Esophagus (tissue), 2 donors: ENCODE results near the gene CYB561D1. TPM values are rescaled to one million over a fixed set of nuclear protein-coding genes. Genes with fewer than 3 reads are reported as not detected.

Experiments used
- H3K27ac ChIP-seq, 2 donors: one replicate each; pipeline ENCODE4 v1.5.1; 2013; ENCODE audit warnings: low read depth in 2 of 2, mild to moderate bottlenecking in 2 of 2, inconsistent platforms in 1 of 2, low read length in 1 of 2, moderate library complexity in 1 of 2
- H3K27me3 ChIP-seq, 2 donors: one replicate each; pipeline ENCODE4 v1.6.1; 2013; ENCODE audit warnings: low read length in 2 of 2, control low read depth in 1 of 2, mild to moderate bottlenecking in 1 of 2; ENCODE audit not compliant: insufficient read depth in 2 of 2, control insufficient read depth in 1 of 2
- H3K36me3 ChIP-seq, 2 donors: one replicate each; pipeline ENCODE4 v1.6.1; 2013; ENCODE audit warnings: low read length in 1 of 2; ENCODE audit not compliant: control insufficient read depth in 2 of 2, insufficient read depth in 2 of 2
- H3K4me1 ChIP-seq, 2 donors: one replicate each; pipeline ENCODE4 v1.6.1; 2013; ENCODE audit warnings: low read length in 1 of 2; ENCODE audit not compliant: control insufficient read depth in 2 of 2, insufficient read depth in 2 of 2
- H3K4me3 ChIP-seq, 2 donors: one replicate each; pipeline ENCODE4 v1.5.1; 2013; ENCODE audit warnings: low read length in 2 of 2, mild to moderate bottlenecking in 2 of 2, low read depth in 1 of 2, moderate library complexity in 1 of 2
- H3K9me3 ChIP-seq, 2 donors: one replicate each; pipeline ENCODE4 v1.6.1; 2013; ENCODE audit warnings: mild to moderate bottlenecking in 2 of 2, low read depth in 1 of 2, low read length in 1 of 2, moderate library complexity in 1 of 2; ENCODE audit not compliant: control insufficient read depth in 2 of 2, insufficient read depth in 1 of 2
- WGBS, 2 donors: extraction: QIAGEN DNeasy Blood & Tissue Kit; methylation state at CpG; one replicate each; pipeline ENCODE4 v1.1.7; 2013; 5-methylcytosine and 5-hydroxymethylcytosine counted together
- polyA plus RNA-seq, 2 donors: library from polyadenylated mRNA; stranded (reverse); fragments of 200-250 nt; gene quantifications; one replicate each; pipeline ENCODE4 v1.2.3, GENCODE V29; 2013
- donor health status: healthy with polysubstance abuse.
- donor health status: Bipolar disorder and iron deficiency.

CYB561D1 gene
- polyA plus RNA-seq, 2 donors, result 3.7 to 4.8 TPM

DNA sequence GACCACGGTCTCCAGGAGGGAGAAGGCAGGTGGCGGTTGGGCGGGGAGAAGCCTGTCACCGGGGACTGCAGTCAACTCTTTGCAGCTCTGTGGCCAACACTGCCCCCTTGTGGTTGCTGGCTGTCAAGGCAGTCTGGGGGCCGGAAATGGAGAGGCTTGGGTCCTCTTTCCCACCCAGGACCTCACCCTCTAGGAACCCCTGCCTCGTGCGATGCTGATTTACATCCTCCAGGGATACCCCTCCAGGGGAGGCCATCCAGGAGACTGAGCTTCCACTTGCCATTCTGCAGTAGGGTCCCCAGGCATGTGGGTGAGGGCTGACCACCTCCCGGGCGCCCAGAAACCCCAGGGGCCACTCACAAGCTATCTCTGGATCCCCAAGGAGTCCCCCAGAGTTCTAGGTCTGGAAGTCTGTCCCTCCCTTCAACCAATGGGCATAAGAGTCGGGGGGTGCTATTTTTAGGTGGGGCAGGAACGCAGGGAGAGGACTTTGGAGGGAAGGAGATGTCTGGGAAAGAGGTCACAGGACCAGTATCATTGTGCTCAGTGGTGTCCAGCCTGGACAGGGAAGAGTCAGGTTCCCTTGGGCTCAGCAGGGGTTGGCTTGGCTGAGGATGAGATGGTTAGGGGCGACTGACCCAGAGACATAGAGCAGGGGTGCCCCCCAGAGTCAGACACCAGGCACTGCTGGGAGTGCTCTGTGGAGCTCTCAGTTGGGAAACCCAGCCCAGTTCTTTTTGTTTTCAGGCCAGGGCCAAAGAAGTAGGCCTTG, 38.7 kb downstream of the CYB561D1 start:
- Histone ChIP-seq H3K4me1 (peaks cover 0 to 5% of the 10 kb centered on the region in 2 donors), H3K4me3 (no peak overlapping the region), H3K36me3 (no peaks in the 10 kb centered on the region), H3K27me3 (no peaks in the 10 kb centered on the region), H3K9me3 (no peaks in the 10 kb centered on the region), H3K27ac (peak overlapping the region in 1 of 2 donors; percentile 14)
- 13 to 21% methylated on average over 12 of the region's 12 CpGs for WGBS, 2 donors

DNA sequence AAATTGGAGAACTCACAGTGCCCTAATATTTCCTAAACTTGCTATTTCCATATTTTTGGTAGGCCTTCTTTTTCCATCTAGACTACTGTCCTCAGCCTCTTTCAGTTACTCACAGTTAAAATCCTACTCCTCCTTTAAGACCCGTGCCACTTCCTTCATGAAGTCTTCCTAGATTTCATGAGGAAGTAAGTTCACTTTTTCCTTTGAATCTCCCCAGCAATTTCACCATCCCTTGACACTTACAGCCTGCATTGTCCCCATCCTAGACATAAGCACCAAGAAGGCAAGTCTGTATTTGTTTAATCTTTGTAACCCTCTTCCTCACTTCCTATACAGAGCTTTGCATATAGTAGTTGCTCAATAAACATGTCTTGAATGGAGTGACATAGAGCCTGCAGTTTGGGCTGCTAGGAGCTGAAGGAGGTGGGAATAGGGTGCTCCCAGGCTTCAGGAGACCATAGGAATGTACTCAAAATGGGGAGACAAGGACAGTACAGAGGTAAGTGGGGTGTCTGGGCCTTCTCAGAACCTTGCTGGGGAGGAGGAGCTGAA, 40.5 kb downstream of the CYB561D1 start:
- Histone ChIP-seq H3K4me1 (peaks cover 0 to 5% of the 10 kb centered on the region in 2 donors), H3K9me3 (no peaks in the 10 kb centered on the region), H3K36me3 (no peaks in the 10 kb centered on the region), H3K27ac (no peak overlapping the region), H3K27me3 (no peaks in the 10 kb centered on the region), H3K4me3 (no peak overlapping the region)
- WGBS, 2 donors, result 75 to 87% methylated on average over 1 of the region's 1 CpG

DNA sequence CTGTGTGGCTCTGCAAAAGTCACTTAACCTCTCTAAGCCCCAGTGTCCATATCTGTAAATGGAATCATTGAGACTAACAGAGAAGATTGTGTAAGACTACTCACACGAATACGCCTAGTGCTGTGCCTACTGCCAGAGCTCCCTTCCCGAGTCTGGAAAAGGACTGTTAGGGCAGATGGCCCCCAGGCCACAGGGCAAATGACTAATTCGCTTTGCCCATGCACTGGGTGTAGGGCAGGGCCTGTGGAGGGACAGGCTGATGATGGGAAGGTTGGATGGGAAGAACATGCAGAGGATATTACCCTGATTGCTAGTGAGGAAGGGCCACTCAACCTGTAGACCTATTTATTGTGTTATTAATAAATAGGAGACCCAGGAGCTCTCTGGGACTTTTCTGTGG, 41.6 kb downstream of the CYB561D1 start:
- Histone ChIP-seq H3K27ac (no peak overlapping the region), H3K4me3 (no peak overlapping the region), H3K27me3 (no peaks in the 10 kb centered on the region), H3K36me3 (no peaks in the 10 kb centered on the region), H3K4me1 (peaks cover 0 to 5% of the 10 kb centered on the region in 2 donors), H3K9me3 (no peaks in the 10 kb centered on the region)
- WGBS, 2 donors, result 60 to 65% methylated on average over 4 of the region's 4 CpGs

DNA sequence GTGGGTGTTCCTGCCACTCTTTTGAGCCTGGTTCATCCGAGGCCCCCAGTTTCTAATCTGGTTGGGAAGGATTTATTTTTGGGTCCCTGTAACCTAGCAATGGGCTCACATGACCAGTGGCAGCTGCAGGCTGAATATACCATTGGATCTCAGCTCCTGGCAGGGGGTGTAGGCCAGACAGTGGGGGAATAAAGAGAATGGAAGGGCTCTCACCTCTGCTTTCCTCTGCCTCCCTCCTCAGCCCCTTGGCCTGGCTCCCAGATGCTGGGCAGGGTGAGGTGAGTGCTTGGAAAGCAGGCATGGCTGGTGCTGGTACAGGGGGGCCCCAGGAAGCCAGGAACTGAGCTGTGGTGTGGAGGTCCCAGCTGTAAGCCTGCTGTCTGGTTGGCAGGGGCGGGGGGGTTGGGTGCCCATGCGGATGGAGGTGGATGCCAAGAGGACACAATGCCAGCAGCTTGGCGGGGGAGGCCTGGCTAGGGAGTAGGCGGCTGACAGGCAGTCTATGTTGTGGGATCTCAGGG, 42.1 kb downstream of the CYB561D1 start:
- 61 to 68% methylated on average over 5 of the region's 5 CpGs for WGBS, 2 donors
- no peaks in the 10 kb centered on the region for H3K9me3 ChIP-seq

DNA sequence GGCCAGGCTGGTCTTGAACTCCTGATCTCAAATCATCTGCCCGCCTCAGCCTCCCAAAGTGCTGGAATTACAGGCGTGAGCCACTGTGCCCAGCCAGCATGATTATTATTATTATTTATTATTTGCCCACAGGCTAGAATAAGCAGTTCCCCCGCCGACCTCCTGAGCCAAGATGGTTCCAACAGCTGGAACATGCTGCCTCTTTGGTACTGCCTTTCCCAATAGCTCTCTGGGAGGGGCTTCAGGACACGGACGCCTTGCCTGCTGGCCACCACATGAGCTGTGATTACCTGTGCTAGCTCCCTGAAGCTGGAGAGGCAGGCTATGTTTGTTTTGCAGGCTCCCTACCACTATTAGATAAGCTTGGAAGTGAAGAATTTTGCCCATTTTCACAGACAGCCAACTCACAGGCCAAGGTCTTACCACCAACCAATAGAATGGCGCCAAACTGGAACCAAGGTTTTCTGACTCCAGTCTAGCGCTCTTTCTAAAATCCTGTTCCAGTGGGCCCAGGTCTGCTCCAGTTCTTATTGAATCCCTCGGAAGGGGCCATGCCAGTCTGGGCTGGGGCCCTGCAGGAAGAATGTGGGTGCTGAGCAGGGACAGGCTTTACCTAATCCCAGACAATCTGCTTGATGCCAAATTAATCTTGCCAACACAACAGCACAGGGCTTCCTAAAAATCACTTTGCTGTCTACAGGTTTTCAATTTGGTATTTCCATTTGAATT, 43.7 kb downstream of the CYB561D1 start:
- H3K27me3 ChIP-seq, result no peaks in the 10 kb centered on the region
- H3K27ac ChIP-seq, result no peak overlapping the region
- WGBS, 2 donors, result 83 to 87% methylated on average over 9 of the region's 9 CpGs
- H3K4me1 ChIP-seq, result peaks cover 0 to 2% of the 10 kb centered on the region in 2 donors
- H3K4me3 ChIP-seq, result no peak overlapping the region
- no peaks in the 10 kb centered on the region for H3K9me3 ChIP-seq
- no peaks in the 10 kb centered on the region for H3K36me3 ChIP-seq

More for the DNA sequence above, 42.1 kb downstream of the CYB561D1 start:
- Histone ChIP-seq H3K27me3 (no peaks in the 10 kb centered on the region), H3K4me1 (peaks cover 0 to 5% of the 10 kb centered on the region in 2 donors), H3K27ac (no peak overlapping the region), H3K36me3 (no peaks in the 10 kb centered on the region), H3K4me3 (no peak overlapping the region)

DNA sequence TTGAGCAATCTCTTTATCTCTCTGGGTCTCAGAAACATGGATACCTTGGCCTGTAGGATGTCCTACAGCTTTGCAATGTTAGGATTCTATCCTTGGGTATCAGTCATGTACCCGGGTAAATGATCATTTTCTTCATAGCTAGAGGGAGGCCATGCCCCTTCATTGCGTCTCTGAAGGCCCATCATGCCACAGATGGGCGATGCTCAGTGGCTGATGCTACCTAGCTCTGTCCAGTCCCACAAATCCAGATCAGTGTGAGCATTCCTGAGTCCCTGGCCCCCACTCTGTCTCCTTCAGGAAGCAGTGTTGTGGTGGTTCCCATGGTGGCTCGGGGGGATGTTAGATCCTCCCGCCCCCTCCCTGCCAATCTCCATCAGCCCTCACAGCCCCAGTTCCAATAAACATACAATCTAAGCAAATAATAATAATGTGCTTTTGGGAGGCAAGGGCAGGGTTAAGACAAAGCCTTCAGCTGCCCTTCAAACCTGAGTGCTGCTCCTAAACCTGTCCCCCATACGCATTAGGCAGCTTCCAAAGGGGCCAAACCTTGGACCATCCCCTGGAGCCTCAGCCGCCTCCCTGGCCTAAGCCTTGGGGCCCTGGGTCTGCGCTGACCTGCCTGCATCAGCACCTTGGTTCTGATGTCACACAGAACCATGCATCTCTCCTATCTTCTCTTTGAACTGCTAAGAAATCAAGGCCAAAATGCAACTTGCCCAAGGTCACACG, 45.1 kb downstream of the CYB561D1 start:
- no peaks in the 10 kb centered on the region for H3K27me3 ChIP-seq
- no peak overlapping the region for H3K4me3 ChIP-seq
- WGBS, 2 donors, result 92 to 93% methylated on average over 9 of the region's 9 CpGs
- H3K9me3 ChIP-seq, result no peaks in the 10 kb centered on the region
- H3K27ac ChIP-seq, result no peak overlapping the region
- H3K4me1 ChIP-seq, result no peaks in the 10 kb centered on the region
- no peaks in the 10 kb centered on the region for H3K36me3 ChIP-seq

DNA sequence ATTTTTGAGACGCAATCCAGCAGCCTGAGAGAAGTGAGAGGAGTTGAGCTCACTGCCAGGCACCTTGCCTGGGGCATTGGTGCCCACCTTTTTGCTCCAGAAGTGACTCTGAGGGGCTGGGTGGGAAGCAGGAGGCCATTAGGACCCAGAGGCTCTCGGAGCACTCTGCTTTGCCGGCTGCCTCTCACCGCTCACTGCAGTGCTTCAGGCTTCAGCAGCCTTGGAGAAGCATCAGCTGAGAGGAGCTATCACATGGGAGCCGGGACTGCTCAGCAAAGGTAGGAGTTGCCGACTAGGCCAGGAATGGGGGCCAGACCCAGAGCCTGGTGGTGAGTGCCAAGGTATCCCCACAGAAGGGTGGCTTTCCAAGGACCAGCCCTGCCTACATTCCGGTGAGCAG, 45.8 kb downstream of the CYB561D1 start, which contains the start of gene GPR61:
TSS of gene GPR61 (plus strand) at position 197 of the 400 bp plus-strand sequence. CDS start 3,151 bp downstream, outside the sequence.
- H3K27ac ChIP-seq, result no peak within 1 kb of the TSS
- H3K36me3 ChIP-seq, result no peaks in the 10 kb centered on the region
- 56 to 67% methylated on average over 7 of the region's 7 CpGs for WGBS, 2 donors
- H3K4me3 ChIP-seq, result no peak within 1 kb of the TSS
- no peaks in the 10 kb centered on the region for H3K9me3 ChIP-seq
- H3K27me3 ChIP-seq, result no peaks in the 10 kb centered on the region
- no peaks in the 10 kb centered on the region for H3K4me1 ChIP-seq

DNA sequence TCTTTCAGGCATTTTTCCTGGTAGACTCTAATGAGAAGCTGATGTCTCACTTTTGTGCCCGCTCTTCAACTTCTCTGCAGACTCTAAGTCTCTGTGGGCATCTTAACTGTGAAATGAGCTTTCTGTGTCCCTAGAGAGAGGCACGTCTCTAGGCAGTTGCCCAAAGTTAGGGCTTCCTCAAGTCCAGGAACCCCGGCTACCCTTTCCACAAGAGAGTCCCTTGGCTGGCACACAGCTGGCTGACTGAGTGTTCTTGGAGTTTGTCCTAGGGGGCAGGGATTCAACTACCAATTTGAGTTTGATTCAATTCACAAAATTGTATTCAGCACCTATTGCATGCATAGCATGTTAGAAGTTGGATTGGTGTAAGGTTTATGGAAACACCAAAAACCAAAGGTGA, 47.2 kb downstream of the CYB561D1 start:
- Histone ChIP-seq H3K4me1 (no peaks in the 10 kb centered on the region), H3K27me3 (no peaks in the 10 kb centered on the region), H3K4me3 (no peak overlapping the region), H3K36me3 (no peaks in the 10 kb centered on the region), H3K27ac (no peak overlapping the region), H3K9me3 (no peaks in the 10 kb centered on the region)
- WGBS, 2 donors, result 79 to 80% methylated on average over 3 of the region's 3 CpGs

DNA sequence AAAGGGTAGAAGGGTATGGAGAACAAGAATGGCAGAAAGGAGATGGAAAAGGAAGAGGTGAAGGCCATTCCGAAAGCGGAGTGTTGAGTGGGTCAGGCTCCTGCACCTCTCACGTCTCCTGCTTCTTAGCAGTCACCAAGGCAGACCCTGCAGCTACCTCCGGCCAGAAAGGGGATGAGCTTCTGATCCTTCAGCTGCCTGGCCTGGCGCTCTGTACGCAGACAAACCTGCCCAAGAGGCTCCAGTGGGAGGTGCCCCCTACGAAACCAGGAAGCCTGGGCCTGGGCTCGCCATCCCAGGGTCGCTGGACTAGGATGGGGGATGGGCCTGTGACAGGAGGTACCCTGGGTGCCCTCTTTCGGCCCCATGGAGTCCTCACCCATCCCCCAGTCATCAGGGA, 48.8 kb downstream of the CYB561D1 start:
- Histone ChIP-seq H3K4me3 (no peak overlapping the region), H3K27me3 (no peaks in the 10 kb centered on the region), H3K27ac (no peak overlapping the region), H3K4me1 (no peaks in the 10 kb centered on the region), H3K9me3 (no peaks in the 10 kb centered on the region), H3K36me3 (no peaks in the 10 kb centered on the region)
- WGBS, 2 donors, result 85 to 89% methylated on average over 10 of the region's 10 CpGs
